Measurements from ENCODE around the gene SDS.
"Not testable (repeated sequence)": the region's sequence is repeated elsewhere in the genome, so short reads cannot be mapped to it uniquely, and the experiment has no call there.

The SDS gene

GRCh38 chr12:113373969-113374368 is 29.7 kb downstream of the SDS start:
- no peak for DNase-seq

- DNase-seq: no peak
These were observed 30.2 kb downstream of the SDS start for GRCh38 chr12:113373440-113373839.

- DNase-seq: no peak
These were observed 31.3 kb downstream of the SDS start for GRCh38 chr12:113372371-113372770.

DNA sequence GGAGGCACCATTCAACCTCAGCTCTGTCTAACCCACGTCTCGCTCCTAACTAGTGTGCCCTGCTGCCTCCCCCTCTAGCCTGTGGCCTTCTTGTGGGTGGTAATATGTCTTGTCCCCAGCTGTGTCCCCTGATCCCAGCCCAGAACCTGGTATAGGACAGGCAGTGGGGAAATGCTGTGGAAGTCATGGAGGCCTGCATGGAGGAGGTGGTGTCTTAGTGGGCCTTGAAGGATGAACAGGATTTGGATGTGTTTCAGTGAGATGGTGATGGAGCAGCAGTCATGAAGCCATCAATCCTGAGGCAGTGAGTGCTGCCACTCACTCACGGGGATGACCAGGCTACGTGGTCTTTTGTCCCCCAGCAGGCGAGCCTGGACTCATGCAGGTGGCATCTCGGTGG is 31.9 kb downstream of the SDS start:
- DNase-seq: no peak

DNA sequence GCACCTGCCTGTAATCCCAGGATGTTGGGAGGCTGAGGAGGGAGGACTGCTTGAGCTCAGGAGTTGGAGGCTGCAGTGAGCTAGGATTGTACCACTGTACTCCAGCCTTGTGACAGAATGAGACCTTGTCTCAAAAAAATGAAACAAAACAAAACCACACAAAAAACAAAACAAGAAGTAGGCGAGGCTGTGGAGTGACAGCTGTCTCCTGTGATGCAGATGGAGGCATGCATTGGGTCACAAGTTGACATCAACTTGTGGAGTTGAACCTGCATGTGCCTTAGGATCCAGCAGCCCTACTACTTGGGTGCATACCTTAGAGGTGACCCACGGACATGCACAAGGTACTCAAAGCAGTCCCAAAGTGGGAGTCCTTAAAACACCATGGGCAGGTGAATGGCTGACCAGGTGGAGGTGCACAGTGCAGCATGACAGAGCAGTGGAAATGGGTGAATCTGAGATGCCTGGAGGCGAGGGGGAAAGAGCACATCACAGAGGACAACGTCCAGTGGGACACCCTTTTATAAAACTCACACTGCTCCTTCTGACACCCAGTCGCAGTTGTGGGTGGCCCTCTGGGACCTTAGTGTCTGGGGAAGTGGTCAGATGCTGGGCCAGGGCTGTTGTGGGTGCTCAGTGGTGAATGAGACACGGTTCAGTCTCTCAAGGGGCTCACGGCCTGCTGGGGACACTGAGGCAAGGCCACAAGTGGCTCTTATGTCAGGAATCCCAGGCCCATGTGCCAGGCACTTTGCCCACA is 32.6 kb downstream of the SDS start:
- DNase-seq: no peak

DNA sequence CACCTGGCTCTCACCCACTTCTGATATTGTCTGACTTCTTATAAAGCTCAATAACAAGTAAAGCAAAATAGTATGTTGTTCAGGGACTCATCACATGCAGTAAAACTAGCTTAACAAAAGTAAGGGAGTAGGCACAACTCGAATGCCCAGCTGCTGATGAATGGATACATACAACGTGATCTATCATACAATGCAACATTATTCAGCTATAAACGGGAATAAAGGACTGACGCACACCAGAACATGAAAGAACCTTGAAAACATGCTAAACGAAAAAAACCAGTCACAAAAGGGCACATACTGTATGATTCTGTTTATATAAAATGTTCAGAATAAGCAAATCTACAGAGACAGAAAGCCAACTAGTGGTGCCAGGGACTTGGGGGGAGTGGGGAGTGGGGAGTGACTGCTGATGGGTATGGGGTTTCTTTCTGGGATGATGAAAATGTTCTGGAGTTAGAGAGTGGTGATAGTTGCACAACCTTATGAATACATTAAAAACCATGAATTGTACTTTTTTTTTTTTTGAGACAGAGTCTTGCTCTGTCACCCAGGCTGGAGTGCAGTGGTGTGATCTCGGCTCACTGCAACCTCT is 34.2 kb downstream of the SDS start:
- no peak for DNase-seq

DNA sequence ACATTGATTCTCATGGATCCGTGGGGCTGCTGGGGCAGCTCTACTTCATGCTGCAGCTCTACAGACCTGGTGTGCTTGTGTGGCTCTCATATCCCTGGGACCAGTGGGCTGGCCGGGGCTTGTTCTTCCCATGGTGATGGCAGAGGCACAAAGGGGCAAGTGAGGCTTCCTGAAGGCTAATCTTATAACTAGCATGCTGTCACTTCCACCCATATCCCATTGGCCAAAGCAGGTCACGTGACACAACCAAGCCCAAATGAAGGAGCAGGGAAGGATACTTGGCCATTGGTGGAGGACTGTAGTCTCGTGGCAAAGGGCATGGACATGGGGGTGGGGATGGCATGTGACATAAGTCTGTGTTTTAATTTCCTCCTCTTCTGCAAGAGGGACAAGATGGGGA is 35.4 kb downstream of the SDS start:
- no peak for DNase-seq

- no peak for DNase-seq
These were observed 36.9 kb downstream of the SDS start for GRCh38 chr12:113366827-113367226.

- DNase-seq: no peak
These were observed 37.9 kb downstream of the SDS start for GRCh38 chr12:113365639-113366395.

DNA sequence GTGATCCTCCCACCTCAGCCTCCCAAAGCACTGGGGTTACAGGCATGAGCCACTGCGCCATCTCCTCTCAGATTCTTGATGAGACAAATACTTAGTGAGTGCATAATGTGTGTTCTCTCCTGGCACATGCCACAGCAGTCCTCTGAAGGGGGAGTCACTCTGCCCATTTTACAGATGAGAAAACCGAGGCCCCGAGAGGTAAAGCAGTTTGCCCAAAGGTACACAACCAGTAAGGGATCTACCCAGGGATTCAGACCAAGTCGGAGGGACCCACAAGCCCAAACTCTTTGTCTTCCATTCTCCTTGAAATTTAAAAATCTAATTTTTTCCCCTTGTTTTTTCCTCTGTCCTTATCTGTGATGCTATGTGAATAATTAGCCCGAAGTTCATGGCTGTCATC is 39.0 kb downstream of the SDS start:
- no peak for DNase-seq

DNA sequence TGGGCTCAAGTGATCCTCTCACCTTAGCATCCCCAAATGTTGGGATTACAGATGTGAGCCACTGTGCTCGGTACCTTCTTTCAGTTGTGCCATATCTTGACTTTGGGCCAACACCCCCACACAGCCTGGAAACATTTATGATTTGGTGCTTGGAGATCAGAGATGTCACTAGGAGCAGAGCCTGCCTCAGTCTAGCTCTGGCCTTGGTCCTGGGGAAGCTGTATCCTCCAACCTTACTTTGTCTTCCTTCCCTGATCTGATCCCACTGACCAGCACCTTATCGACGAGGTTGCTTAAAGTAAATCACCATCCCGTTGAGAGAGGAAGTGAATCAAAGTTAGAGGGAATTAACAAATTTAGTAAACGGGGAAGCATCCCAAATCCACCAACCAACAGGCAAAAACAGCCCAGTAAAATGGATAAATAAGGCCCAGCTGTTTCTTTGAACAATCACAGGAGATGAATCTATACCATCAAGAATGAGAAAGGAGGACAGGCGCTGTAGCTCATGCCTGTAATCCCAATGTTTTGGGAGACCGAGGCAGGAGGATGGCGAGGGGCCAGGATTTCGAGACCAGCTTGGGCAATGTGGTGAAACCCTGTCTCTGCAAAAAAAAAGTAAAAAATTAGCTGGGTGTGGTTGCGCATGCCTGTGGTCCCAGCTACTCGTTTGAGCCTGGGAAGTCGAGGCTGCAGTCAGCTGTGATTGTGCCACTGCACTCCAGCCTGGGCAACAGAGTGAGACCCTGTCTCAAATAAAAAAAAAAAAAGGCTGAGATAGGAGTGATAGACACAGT is 41.9 kb downstream of the SDS start:
- DNase-seq: no peak

DNA sequence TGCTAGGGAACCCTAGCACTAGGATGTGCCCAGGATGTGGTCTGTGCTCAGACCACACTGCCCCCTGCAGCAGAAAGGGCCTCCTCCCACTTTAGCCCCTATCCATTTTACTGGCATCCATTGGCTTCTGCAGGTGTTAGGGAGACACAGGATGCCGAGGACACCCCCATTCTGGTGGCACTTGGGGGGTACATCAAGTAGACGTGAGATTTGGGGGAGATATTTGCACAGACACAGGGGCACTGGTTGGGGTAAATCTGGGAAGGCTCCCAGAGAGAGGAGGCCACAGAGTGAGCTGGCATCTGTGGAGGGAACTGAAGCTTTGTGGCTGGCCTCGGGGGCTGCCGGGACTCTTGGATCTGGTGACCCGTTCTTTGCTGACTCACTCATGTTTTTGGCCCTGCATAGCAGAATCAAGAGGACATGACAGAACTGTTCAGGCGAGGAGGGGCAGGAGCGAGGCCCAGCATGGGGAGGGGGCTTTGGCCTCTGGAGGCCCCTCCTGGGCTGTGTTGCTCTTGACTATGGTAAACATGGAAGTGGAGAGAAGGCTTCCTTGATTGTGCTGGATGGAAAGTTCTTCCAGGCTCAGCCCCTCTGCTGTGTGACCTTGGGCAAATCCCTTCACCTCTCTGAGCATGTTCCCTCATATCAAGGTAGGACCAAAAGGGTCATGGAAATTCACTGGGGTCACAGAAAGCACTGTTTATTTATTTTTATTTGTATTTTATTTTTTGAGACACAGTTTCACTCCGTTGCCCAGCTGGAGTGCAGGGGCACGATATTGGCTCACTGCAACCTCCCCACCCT is 43.5 kb downstream of the SDS start:
- DNase-seq: no peak

DNA sequence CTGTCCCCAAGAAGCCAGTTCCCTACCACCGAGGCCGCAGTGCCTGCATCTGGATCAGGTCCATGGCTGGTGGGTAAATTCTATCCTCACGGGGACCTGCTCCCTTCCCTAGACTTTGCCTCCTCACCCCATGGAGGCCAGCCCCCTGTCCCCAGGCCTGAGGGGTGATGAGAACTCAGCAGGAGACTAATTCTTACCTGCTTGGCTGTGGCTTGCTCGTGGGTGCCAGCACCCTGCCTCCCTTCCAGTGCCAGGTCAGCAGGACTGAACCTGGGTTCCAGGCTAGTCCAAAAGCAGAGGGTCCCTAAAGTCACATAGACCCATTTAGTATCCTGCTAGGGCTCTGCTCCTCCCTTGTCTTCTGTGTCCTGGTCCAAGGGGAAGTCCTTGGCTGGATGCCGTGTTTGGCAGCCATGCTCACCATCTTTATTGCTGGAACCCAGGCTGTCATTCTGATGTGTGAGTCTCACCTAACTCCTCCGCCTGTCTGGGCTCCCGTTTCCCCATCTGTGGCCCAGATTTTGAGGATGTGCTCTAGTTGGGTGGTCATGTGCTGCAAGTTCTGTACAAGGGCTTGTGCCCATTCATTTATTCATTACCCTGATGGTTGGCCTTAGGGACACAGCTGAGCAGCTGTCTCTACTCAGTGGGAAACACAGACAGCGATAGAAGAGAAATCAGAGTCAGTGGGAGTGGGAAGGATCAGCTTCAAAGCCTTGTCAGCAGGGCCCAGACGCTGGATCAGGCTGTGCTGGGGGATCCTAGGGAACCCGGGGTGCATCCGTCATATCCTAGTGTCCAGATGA is 44.4 kb downstream of the SDS start:
- no peak for DNase-seq

DNA sequence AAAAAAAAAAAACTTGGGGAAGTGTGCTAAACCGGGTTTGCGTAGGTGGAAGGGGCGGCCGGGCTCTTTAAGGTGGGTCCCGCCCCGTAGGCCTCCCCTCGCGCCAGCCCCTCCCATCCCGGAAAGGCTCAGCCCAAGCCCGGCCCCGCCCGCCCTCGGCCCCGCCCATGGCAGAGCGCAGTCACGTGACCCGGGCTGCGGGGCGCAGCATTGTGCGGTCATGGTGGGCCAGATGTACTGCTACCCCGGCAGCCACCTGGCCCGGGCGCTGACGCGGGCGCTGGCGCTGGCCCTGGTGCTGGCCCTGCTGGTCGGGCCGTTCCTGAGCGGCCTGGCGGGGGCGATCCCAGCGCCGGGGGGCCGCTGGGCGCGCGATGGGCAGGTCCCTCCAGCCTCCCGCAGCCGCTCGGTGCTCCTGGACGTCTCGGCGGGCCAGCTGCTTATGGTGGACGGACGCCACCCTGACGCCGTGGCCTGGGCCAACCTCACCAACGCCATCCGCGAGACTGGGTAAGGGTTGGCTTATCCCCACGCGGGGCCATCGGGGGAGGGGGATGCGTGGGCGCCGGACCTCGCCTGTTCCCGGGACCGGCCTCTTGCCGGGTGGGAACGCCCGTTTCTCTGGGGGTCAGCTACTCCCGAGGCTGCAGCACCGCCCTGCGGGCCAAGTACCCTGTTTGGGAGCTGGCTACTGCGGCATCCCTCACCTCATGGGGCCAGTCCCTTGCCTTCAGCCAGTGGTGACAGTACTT is 45.1 kb downstream of the SDS start, which contains the start of gene PLBD2:
PLBD2 (plus strand) TSS at position 207 of the 752 bp plus-strand sequence; CDS start at position 221, 14 bp downstream.
- DNase-seq: peak; percentile 68

DNA sequence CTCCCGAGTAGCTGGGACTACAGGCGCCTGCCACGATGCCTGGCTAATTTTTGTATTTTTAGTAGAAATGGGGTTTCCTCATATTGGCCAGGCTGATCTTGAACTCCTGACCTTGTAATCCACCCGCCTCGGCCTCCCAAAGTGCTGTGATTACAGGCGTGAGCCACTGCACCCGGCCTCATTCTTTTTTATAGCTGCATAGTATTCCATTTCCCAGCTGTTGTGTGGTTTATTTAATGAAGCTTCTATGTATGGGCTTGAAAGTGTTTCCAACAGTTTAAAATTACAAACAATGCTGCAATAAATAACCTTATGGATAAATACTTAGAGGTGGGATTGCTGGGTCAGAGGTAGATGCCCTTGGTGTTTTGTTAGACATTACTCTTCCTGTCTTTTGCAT is 49.5 kb downstream of the SDS start:
- DNase-seq: not testable (repeated sequence)

- DNase-seq: no peak
These were observed 52.6 kb downstream of the SDS start for GRCh38 chr12:113351089-113351488.

GRCh38 chr12:113348849-113349536 is 54.7 kb downstream of the SDS start:
- DNase-seq: no peak

- DNase-seq: no peak
These were observed 55.8 kb downstream of the SDS start for GRCh38 chr12:113347892-113348291.

- DNase-seq: no peak
These were observed 56.6 kb downstream of the SDS start for GRCh38 chr12:113347107-113347506.

DNA sequence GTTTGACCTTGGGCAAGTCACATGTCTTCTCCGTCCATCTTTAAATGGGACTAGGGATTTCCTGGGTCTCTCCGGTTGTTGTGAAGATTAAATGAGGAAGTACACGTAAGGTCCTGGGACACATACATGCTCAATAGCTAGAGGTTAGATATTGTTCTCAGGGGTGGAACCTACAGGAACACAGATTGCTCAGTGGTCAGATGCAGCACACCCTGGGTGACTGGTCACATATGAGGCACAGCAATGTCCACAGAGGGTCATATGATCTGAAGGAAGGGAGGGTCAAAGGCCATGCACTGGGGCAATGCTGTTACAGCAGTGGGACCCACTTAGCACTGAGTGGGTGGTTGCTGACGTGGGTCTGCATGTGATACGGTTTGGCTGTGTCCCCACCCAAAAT is 57.3 kb downstream of the SDS start:
- DNase-seq: no peak

Measured in amniotic stem cell (primary cell).